H1 (cell line): Measurements from ENCODE around the gene AHRR. TPM values are rescaled to one million over a fixed set of nuclear protein-coding genes. Genes with fewer than 3 reads are reported as not detected.

Source experiments
- EP300 ChIP-seq, 2 experiments: IDR thresholded peaks; 1 replicate in 1 of 2; 2 replicates in 1 of 2; pipeline ENCODE4 v1.6.1; 2011 to 2012; ENCODE audit warnings: low read depth in 2 of 2, low read length in 2 of 2, mild to moderate bottlenecking in 2 of 2, borderline replicate concordance in 1 of 2, inconsistent platforms in 1 of 2, moderate library complexity in 1 of 2
- KDM1A ChIP-seq: fragments of 200-600, 300-600 bp; sonication (generic); IDR thresholded peaks from 2 replicates; pipeline ENCODE4 v1.7.1; 2016; ENCODE audit warnings: mild to moderate bottlenecking, low read length, borderline replicate concordance
- NANOG ChIP-seq: IDR thresholded peaks from 2 replicates; pipeline ENCODE4 v1.6.1; 2011; ENCODE audit warnings: low read length, low read depth, mild to moderate bottlenecking, inconsistent platforms; ENCODE audit not compliant: insufficient read depth, poor library complexity, severe bottlenecking
- POLR2A ChIP-seq, 2 experiments: IDR thresholded peaks; 1 replicate in 1 of 2; 2 replicates in 1 of 2; pipeline ENCODE4 v1.6.1; 2011; ENCODE audit warnings: low read depth in 2 of 2, low read length in 2 of 2, mild to moderate bottlenecking in 2 of 2; ENCODE audit errors: control extremely low read depth in 1 of 2
- RBBP5 ChIP-seq: IDR thresholded peaks from 2 replicates; pipeline ENCODE4 v1.7.1; 2012; ENCODE audit warnings: low read depth, mild to moderate bottlenecking, inconsistent platforms, low read length, moderate library complexity, borderline replicate concordance
- SP1 ChIP-seq: IDR thresholded peaks from 2 replicates; pipeline ENCODE4 v1.6.1; 2011; ENCODE audit warnings: low read depth, low read length
- TCF12 ChIP-seq: IDR thresholded peaks from 2 replicates; pipeline ENCODE4 v1.6.1; 2011; ENCODE audit warnings: low read depth, mild to moderate bottlenecking, low read length
- polyA plus RNA-seq, 7 experiments: library from polyadenylated mRNA; depleted of rRNA in 3 of 7; stranded (reverse) in 5 of 7; unstranded in 2 of 7; fragments of >200 nt in 5 of 7; fragments of 200-250 nt in 2 of 7; gene quantifications; 1 replicate in 5 of 7; 2 replicates in 1 of 7; 4 replicates in 1 of 7; pipeline versions ENCODE4 v1.2.1 to v1.2.3, GENCODE V29; 2011 to 2013; ENCODE audit warnings: missing spikeins in 2 of 7, mixed read lengths in 2 of 7
- total RNA-seq: library from RNA; stranded (reverse); fragmentation: NEBNext Ultra II Directional; extraction: Animal tissue kit (Norgen Biotek cat#: 25700); gene quantifications from 2 replicates; pipeline ENCODE4 v1.2.1, GENCODE V29; 2021

AHRR gene
- total and polyA plus RNA-seq, 2 of the 8 experiments (the other 6 are each of a cell fraction or from before 2014, with no cell fraction given) = 0.41 to 0.80 TPM

DNA sequence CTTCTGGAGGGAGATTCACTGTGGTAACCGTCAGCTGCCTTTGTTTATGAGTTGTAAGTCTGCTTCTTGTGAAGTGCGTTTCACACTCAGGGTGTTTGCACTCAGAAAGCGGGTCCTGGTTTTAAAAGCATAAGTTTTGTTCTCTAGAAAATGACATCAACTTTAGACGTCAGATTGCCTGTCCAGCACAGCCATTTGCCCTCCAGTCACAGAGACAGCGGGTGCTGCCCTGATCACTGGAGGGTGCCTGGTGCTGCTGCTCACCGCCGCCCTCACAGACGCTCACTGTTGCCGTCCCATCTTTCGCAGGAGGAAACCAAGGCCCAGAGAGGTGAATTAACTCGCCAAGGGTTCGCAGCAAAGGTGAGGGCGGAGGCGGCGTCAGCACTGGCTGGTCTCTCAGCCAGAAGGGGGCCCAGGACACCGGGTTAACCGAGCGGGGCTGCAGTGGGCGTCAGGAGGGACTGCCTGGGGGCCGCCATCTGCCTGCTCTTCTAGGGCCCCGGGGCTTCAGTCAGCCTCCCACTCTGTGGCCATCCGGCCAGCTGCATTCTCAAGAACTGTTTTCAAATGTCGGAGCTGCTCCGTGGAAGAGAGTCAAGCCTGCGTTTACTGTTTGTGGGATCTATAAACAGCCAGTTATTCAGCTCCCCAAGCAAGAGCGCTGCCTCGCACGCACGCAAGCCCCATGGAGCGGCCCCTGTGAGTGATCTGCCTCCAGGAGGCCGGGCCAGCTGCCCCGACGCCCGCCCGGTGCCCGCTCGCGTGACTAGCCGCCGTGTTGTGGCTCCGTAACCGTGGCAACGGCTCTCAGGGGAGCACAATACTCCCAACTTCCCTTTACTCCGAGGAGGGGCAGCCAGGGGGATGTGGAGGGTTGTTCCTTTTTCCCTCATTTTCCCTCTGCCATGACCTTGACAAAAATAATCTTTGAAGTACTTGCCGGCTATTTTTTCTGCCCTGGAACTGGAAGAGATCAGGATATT, 78.1 kb downstream of the AHRR start (continued):
- TF ChIP-seq NANOG = peak; percentile 15
- 0 out of 2 replicates have a peak, but pooled peaks have one; percentile 52 for TF ChIP-seq SP1
- peak; percentile 46; the same call in 1 of the 2 replicates for TF ChIP-seq RBBP5
- TF ChIP-seq EP300 (IDR thresholded peaks at IDR 0.05; ENCODE audit: borderline replicate concordance in 1 of 2, low read depth in 2 of 2, low read length in 2 of 2) = peak in 1 of 2 experiments; percentile 95; a peak in 2 of 3 replicates
- peak; percentile 77; the same call in 1 of the 2 replicates for TF ChIP-seq TCF12
- no peak for TF ChIP-seq KDM1A
- peak in 1 of 2 experiments; percentile 42; a peak in 1 of 3 replicates for TF ChIP-seq POLR2A (IDR thresholded peaks at IDR 0.05; ENCODE audit: control extremely low read depth in 1 of 2, low read depth in 2 of 2, low read length in 2 of 2)
